ENCODE measurements around the gene TNFSF13.
A peak's percentile ranks its signal among the peaks of the same experiment; 100 is the strongest.

The TNFSF13 gene

DNA sequence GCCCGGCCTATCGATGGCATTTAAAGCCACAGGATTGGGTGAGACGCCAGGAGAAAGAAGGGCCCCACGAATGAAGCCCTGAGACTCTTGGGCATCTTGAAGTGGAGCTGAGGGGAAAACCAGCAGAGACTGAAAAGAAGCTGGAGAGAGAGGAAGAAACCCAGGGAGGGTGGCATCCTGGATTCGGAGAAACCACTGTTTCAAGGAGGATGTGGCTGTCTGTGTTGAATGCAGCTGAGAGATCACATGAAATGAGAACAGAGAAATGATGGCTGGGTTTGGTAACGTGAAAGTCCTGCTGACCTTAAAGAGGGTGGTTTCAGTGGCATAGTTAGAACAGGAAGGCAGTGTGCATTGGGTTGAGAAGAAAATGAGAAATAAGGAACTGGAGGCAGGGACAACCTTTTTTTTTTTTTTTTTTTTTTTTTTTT lies 5.9 kb upstream of the TNFSF13 start:
- no peak for DNase-seq (ENCODE audit: low read depth)

DNA sequence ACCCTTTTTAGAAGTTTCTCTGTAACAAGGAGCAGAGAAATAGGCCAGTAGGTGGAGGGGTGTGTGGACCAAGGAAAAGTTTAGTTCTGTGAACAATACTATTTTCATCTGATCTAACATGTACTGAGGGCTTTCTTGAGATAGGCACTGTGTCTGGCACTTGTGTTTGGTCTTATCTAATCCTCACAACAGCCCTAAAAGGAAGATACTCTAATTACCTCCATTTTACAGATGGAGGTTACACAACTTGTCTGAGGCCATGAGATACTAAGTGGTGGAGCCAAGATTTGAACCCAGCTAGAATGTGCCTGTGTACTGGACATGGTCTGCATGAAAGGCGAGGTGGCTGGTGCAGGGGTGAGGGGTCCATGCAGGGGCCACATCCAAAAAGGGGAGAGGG lies 5.2 kb upstream of the TNFSF13 start:
- no peak for DNase-seq (ENCODE audit: low read depth)

DNA sequence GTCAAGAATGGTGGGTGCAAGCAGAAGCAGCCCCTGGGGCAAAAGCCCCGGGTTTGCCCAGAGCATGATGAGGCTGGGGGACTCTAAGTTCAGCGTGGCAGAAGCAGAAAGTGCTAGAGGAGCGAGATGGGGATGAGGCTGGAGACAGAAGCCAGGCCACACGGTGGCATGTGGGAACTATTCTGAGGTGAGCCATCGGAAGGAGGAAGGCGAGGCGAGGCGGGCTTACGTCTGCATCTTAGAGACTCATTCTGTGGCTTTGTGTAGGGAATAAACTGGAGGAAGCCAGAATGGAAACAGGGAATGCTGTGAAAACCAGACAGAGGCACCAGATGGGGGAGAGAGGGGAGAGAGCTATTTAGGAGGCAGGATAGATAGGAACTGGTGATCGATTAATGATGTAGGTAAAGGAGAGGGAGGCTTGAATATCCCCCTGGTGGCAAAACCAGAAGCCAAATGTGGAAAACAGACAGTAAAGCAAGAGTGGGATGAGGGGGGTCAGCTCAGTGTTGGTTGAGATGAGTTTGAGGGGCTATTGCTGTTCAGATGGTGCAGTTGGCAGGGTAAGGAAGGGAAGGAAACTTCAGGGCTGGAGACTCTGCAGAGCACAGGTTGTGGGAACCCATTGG lies 3.1 kb upstream of the TNFSF13 start:
- DNase-seq (ENCODE audit: low read depth) = no peak

DNA sequence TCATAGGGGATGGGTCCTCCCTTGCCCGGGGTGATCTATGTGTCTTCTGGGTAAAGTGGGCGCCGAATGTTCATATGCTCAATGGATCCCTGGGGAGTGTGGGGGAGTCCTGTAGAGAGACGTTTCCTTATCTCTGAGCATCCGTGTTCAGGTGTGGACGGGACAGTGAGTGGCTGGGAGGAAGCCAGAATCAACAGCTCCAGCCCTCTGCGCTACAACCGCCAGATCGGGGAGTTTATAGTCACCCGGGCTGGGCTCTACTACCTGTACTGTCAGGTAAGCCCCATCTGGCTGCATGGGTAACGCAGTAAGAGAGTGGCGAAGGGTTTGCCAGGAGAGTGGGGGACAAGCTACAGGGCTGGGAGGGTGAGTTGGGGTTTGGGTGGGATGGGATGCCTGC lies 1.9 kb upstream of the TNFSF13 start:
- no peak for DNase-seq (ENCODE audit: low read depth)

DNA sequence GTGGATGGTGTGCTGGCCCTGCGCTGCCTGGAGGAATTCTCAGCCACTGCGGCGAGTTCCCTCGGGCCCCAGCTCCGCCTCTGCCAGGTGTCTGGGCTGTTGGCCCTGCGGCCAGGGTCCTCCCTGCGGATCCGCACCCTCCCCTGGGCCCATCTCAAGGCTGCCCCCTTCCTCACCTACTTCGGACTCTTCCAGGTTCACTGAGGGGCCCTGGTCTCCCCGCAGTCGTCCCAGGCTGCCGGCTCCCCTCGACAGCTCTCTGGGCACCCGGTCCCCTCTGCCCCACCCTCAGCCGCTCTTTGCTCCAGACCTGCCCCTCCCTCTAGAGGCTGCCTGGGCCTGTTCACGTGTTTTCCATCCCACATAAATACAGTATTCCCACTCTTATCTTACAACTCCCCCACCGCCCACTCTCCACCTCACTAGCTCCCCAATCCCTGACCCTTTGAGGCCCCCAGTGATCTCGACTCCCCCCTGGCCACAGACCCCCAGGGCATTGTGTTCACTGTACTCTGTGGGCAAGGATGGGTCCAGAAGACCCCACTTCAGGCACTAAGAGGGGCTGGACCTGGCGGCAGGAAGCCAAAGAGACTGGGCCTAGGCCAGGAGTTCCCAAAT lies 1.3 kb upstream of the TNFSF13 start:
- DNase-seq (ENCODE audit: low read depth) = no peak

DNA sequence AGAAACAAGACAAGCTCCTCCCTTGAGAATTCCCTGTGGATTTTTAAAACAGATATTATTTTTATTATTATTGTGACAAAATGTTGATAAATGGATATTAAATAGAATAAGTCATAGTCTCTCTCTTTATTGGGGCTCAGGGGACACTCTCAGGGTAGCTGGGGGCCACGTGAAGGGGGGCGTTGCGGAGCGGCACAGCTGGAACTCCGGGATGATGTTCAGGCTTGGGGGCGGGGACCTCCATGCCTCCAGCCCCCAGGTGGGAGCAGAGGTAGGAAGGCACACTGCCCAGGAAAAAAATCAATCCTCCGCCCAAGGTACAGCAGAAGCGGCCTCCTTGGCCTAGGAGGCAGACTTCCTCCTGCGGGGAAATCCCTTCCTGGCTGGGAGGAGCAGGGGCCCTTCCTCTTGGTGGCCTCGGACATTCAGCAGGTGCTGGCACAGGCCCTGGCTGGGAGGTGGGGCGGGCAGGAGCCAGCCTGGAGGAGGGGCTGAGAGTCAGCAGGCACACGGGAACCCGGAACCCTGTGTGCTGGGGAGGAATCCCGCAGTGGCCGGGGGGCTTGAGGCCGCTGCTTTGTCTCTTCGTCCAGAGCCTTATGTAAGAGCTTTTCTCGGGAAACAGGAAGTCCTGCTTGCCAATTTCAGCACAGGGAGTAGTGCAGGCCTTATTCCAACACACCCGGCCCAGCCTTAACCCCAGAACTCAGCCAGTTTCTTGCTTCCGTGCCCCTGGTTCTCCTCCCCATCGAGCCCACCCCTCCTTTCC lies 591 bp upstream of the TNFSF13 start:
- DNase-seq (ENCODE audit: low read depth) = peak; percentile 52

DNA sequence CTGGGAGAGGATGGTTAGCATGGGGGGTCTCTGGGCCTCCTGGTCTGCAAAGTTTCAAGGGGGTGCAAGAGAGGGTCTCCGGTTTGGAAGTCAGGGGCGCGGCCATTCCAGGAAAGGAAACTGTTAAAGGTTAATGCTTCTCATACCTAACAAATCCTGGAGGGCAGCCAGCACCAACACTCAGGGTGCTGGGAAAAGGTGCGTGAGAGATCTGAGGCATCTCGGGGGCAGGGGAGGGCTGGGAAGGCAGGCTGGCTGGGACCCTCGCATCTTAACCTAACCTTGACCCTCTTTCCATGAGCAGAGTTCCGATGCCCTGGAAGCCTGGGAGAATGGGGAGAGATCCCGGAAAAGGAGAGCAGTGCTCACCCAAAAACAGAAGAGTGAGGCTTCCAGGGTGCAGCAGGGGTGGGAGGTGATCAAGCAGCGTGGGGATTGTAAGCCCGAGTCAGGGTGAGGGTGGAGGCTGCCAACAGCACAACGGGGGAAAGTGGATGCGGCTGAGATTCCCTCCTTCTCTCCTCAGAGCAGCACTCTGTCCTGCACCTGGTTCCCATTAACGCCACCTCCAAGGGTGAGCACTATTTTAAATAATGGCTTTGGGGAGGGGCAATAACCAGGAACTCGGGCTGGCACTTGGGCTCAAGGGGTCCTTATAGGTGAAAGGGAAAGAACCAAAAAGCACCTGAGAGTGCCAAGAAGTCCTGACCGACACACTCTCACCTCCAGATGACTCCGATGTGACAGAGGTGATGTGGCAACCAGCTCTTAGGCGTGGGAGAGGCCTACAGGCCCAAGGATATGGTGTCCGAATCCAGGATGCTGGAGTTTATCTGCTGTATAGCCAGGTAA lies 996 bp downstream of the TNFSF13 start:
- no peak for DNase-seq (ENCODE audit: low read depth)

DNA sequence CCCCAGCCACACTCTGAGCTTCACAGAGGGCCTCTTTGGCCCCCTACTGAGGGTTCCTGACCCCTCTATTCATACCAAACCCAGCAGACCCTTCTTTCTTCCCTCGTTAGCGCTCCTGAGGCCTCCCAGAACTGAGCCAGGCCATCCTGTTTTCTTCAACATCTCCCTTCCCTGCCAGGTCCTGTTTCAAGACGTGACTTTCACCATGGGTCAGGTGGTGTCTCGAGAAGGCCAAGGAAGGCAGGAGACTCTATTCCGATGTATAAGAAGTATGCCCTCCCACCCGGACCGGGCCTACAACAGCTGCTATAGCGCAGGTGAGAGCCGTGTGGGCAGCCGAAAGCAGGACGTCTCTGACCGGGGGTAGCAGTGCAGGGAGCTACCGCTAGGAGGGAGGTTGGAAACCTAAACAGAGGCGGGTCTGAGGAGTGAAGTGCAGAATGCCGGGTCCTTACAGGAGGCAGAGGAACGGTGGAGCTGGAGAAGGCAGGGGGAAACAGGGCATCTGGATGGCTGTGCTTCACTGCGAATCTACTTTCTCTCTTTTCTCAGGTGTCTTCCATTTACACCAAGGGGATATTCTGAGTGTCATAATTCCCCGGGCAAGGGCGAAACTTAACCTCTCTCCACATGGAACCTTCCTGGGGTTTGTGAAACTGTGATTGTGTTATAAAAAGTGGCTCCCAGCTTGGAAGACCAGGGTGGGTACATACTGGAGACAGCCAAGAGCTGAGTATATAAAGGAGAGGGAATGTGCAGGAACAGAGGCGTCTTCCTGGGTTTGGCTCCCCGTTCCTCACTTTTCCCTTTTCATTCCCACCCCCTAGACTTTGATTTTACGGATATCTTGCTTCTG lies 1.9 kb downstream of the TNFSF13 start:
- DNase-seq (ENCODE audit: low read depth) = peak; percentile 65

DNA sequence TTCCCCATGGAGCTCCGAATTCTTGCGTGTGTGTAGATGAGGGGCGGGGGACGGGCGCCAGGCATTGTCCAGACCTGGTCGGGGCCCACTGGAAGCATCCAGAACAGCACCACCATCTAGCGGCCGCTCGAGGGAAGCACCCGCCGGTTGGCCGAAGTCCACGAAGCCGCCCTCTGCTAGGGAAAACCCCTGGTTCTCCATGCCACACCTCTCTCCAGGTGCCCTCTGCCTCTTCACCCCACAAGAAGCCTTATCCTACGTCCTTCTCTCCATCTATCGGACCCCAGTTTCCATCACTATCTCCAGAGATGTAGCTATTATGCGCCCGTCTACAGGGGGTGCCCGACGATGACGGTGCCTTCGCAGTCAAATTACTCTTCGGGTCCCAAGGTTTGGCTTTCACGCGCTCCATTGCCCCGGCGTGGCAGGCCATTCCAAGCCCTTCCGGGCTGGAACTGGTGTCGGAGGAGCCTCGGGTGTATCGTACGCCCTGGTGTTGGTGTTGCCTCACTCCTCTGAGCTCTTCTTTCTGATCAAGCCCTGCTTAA lies 2.6 kb downstream of the TNFSF13 start:
- peak; percentile 82 for DNase-seq (ENCODE audit: low read depth)

DNA sequence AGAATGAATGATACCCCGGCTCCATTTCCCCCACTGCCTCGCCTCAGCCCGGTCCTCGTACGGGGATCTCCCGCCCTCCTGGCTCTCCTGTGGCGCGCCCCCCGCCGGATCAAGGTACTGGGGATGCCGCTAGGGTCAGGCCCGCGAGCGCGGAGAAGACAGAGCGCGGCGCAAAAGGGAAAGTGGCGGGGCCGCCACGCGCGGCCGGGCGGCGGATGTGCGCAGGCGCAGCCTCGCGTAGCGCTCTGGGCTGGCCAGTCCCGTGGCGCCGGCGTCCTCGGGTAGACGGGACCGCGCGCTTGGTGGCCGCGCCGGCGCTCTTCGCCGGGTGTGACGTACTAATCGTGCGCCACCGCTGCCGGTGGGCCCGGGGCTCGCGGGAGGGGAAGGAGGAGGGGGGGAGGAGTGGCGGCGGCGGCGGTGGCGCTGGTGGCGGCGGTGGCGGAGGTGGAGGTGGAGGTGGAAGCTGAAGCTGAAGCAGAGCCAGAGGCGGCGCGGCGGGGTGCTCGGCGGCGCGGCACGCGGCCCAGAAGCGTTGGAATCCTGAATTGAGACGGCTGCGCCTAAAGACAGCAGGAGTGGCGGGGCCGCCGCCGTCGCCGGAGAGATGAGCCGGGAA lies 3.1 kb downstream of the TNFSF13 start, which contains the start of gene SENP3:
Gene SENP3, plus strand, starts transcription at position 331 of the 619 bp plus-strand sequence. CDS start 1,158 bp downstream, outside the sequence.
- DNase-seq (ENCODE audit: low read depth) = peak; percentile 89

DNA sequence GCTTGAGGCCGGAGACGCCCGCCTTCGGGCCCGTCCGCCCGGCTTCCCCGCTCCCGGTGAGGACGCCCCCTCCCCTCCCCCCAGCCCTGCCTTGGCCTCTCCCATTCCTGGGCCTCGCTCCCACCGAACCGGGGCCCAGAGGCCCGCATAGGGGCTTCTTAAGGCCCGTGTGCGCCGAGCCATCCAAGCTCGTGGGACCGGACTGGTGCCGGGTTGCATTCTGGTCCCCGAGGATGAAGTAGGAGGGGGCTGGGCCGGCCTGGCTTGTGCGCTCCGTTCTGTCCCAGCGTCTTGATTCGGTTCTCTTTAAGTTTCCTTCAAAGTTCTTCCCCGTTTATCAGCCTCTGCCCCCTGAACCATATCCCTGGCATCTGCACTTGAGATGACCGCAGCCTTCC lies 3.7 kb downstream of the TNFSF13 start:
- DNase-seq (ENCODE audit: low read depth) = no peak

DNA sequence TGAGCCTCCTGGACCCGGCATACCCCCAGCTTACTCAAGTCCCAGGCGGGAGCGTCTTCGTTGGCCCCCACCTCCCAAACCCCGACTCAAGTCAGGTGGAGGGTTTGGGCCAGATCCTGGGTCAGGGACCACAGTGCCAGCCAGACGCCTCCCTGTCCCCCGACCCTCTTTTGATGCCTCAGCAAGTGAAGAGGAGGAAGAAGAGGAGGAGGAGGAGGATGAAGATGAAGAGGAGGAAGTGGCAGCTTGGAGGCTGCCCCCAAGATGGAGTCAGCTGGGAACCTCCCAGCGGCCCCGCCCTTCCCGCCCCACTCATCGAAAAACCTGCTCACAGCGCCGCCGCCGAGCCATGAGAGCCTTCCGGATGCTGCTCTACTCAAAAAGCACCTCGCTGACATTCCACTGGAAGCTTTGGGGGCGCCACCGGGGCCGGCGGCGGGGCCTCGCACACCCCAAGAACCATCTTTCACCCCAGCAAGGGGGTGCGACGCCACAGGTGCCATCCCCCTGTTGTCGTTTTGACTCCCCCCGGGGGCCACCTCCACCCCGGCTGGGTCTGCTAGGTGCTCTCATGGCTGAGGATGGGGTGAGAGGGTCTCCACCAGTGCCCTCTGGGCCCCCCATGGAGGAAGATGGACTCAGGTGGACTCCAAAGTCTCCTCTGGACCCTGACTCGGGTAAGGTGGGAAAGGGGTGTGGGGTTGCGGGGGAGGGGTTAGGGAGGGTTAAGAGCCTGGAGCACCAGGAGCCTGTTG lies 4.7 kb downstream of the TNFSF13 start:
- no peak for DNase-seq (ENCODE audit: low read depth)

DNA sequence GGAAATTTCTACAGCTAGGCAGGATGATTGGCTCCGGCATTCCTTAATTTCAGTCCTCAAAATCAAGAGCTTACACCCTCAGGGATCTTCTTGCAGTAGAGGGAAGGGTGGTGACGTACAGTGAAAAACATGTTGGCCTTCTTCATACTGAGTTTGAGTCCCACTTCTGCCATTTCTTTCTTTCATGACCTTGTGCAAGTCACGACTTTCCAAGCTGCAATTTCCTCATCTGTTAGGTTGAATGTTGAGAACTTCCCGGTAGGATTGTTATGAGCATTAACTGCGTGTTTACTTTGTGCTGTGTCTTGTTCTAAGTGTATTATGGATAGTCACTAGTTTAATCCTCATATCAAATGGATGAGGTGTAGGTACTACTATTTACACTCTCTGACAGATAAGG lies 11.0 kb downstream of the TNFSF13 start:
- no peak for DNase-seq (ENCODE audit: low read depth)

DNA sequence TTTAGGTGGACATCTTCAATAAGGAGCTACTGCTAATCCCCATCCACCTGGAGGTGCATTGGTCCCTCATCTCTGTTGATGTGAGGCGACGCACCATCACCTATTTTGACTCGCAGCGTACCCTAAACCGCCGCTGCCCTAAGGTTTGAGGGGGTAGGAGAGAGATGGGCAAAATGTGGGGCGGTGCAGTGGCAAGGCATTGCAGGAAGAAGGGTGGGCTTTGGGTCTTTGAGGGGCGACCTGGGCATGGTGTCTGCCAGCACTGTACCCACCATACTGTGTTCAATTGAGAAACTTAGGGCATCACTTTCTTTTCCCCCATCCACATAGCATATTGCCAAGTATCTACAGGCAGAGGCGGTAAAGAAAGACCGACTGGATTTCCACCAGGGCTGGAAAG lies 11.8 kb downstream of the TNFSF13 start:
- no peak for DNase-seq (ENCODE audit: low read depth)

DNA sequence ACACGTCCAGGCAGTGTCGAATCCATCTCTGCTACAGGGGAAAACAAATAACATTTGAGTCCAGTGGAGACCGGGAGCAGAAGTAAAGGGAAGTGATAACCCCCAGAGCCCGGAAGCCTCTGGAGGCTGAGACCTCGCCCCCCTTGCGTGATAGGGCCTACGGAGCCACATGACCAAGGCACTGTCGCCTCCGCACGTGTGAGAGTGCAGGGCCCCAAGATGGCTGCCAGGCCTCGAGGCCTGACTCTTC lies 13.7 kb downstream of the TNFSF13 start:
- no peak for DNase-seq (ENCODE audit: low read depth)

DNA sequence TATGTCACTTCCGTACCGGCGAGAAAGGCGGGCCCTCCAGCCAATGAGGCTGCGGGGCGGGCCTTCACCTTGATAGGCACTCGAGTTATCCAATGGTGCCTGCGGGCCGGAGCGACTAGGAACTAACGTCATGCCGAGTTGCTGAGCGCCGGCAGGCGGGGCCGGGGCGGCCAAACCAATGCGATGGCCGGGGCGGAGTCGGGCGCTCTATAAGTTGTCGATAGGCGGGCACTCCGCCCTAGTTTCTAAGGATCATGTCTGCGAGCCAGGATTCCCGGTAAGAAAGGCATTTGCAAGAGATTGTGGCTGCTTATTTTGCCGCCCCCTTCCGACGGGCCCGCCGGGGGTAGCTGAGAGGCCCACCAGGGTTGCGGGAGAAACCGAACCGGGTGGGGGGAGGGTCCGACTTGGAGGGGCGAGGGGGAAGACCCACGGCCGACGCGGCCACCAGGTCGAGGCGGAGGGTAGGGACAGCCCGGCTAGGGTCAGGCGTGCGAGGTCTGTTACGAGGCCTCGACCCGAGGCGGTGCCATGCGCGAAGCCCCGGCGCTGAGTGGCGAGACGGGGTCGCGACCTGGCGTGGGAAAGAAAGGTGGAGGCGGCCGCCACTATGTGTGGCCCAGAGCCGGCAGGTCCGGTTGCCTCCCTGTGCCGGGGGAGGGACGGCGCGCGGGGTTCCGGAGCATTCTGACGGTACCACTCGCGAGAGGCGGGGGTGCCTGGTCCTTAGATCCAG lies 14.2 kb downstream of the TNFSF13 start:
- peak; percentile 100 for DNase-seq (ENCODE audit: low read depth)

DNA sequence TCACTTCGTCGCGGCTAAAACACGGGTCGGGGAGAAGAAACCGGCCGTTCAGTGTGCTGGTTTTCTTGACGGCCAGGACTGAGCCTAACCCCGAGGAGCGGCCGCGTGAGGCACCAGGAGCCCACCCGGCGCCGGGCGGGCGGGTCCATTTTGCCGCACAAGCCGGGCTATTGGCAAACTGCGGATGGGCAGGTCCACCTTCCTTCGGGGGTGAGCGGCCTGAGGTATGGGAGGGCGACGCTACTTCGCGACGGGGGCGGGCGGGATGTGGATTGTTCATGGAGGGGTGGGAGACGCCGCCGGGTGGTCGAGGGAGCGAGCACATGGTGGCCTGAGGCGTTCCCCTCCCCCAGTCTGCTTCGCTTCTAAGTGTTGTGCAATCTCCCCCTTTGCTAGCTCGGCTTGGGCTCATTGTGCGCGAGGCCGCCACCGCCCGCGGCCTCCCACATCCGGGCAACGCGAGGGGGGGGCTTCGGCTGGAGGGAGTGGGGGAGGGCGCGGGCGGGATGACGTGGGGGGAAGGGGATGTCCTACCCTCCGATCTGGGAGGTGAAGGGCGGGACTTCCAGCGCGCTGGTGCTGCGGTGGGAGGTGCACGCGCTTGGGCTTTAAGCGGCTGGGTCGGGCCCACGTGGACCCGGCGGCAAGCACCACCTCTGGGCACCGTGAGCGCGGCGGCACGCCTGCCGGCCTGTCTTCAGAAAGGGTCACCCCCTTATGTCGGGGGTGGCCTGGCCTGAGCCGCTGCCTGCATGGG lies 15.0 kb downstream of the TNFSF13 start:
- peak; percentile 92 for DNase-seq (ENCODE audit: low read depth)

DNA sequence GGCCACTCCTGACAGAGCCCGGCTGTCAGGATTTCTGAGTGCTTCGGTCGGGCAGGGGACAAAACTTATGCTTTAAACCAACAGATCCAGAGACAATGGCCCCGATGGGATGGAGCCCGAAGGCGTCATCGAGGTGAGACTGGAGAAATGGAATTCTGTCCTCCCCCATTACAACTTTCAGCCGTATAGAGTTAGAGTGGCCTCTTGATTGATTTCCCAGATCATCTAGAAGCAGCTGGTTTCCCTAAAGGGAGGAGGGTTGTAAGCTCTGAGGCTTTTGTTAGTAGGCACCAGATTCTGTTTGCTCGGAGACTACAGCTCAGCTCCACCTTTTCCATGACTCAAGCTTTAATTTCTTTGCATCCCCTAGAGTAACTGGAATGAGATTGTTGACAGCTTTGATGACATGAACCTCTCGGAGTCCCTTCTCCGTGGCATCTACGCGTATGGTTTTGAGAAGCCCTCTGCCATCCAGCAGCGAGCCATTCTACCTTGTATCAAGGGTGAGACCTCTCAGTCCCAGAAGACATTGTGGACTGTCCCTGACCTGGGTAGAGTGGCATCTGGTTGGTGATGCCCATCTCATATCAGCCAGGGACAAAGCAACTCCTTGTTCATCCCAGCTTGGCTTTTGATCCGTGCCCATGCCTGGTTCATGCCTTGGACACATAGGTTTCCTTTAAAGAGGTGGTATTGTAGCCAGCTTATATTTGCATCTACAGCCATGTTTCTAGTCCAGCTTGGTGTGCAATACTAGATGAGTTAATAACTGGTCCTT lies 15.8 kb downstream of the TNFSF13 start:
- DNase-seq (ENCODE audit: low read depth) = peak; percentile 18

Measured in EH (cell line).